ENCODE measurements around the gene CCDC89.
"Not testable (repeated sequence)": the region's sequence is repeated elsewhere in the genome, so short reads cannot be mapped to it uniquely, and the experiment has no call there.

Gene CCDC89

GRCh38 chr11:85666687-85667086 is 19.3 kb downstream of the CCDC89 start:
- Mint-ChIP-seq H3K9me3 (no peaks in the 10 kb centered on the region), H3K4me3 (no peak overlapping the region), H3K4me1 (peaks cover 19% of the 10 kb centered on the region), H3K27ac (no peak overlapping the region), H3K27me3 (no peaks in the 10 kb centered on the region), H3K36me3 (peaks cover 16% of the 10 kb centered on the region)
- ATAC-seq = no peak

GRCh38 chr11:85665733-85666132 is 20.3 kb downstream of the CCDC89 start:
- peak overlapping the region; percentile 91 for H3K27ac Mint-ChIP-seq
- H3K4me1 Mint-ChIP-seq = peaks cover 26% of the 10 kb centered on the region
- peaks cover 24% of the 10 kb centered on the region for H3K36me3 Mint-ChIP-seq
- no peak for ATAC-seq
- no peaks in the 10 kb centered on the region for H3K27me3 Mint-ChIP-seq
- H3K9me3 Mint-ChIP-seq = no peaks in the 10 kb centered on the region
- H3K4me3 Mint-ChIP-seq = no peak overlapping the region

GRCh38 chr11:85664615-85665481 is 21.1 kb downstream of the CCDC89 start, which contains the start of gene CREBZF:
Gene CREBZF (minus strand): TSS chr11:85665129. CDS start chr11:85664875, 254 bp downstream.
- H3K4me3 Mint-ChIP-seq = peak within 1 kb of the TSS; percentile 96
- peaks cover 33% of the 10 kb centered on the region for H3K36me3 Mint-ChIP-seq
- no peaks in the 10 kb centered on the region for H3K9me3 Mint-ChIP-seq
- peaks cover 35% of the 10 kb centered on the region for H3K4me1 Mint-ChIP-seq
- H3K27ac Mint-ChIP-seq = peak within 1 kb of the TSS; percentile 91
- H3K27me3 Mint-ChIP-seq = no peaks in the 10 kb centered on the region
- peak; percentile 96 for ATAC-seq

GRCh38 chr11:85663753-85664614 is 22.0 kb downstream of the CCDC89 start:
- Mint-ChIP-seq H3K4me1 (peaks cover 41% of the 10 kb centered on the region), H3K27ac (peak overlapping the region; percentile 91), H3K36me3 (peaks cover 39% of the 10 kb centered on the region), H3K27me3 (no peaks in the 10 kb centered on the region), H3K9me3 (no peaks in the 10 kb centered on the region), H3K4me3 (peak overlapping the region; percentile 96)
- ATAC-seq = peak; percentile 83

GRCh38 chr11:85663080-85663752 is 22.8 kb downstream of the CCDC89 start:
- peaks cover 39% of the 10 kb centered on the region for H3K36me3 Mint-ChIP-seq
- H3K4me1 Mint-ChIP-seq = peaks cover 41% of the 10 kb centered on the region
- peak overlapping the region; percentile 91 for H3K27ac Mint-ChIP-seq
- H3K4me3 Mint-ChIP-seq = peak overlapping the region; percentile 96
- no peak for ATAC-seq
- no peaks in the 10 kb centered on the region for H3K9me3 Mint-ChIP-seq
- no peaks in the 10 kb centered on the region for H3K27me3 Mint-ChIP-seq

GRCh38 chr11:85661972-85662664 is 23.9 kb downstream of the CCDC89 start:
- H3K9me3 Mint-ChIP-seq = no peaks in the 10 kb centered on the region
- H3K27me3 Mint-ChIP-seq = no peaks in the 10 kb centered on the region
- no peak overlapping the region for H3K27ac Mint-ChIP-seq
- peaks cover 41% of the 10 kb centered on the region for H3K4me1 Mint-ChIP-seq
- H3K36me3 Mint-ChIP-seq = peaks cover 39% of the 10 kb centered on the region
- H3K4me3 Mint-ChIP-seq = peak overlapping the region; percentile 41
- no peak for ATAC-seq

GRCh38 chr11:85658180-85658579 is 27.8 kb downstream of the CCDC89 start:
- Mint-ChIP-seq H3K9me3 (no peaks in the 10 kb centered on the region), H3K4me3 (no peak overlapping the region), H3K4me1 (peaks cover 32% of the 10 kb centered on the region), H3K27me3 (no peaks in the 10 kb centered on the region), H3K27ac (no peak overlapping the region), H3K36me3 (peaks cover 34% of the 10 kb centered on the region)
- no peak for ATAC-seq

GRCh38 chr11:85656777-85657176 is 29.2 kb downstream of the CCDC89 start:
- Mint-ChIP-seq H3K27me3 (no peaks in the 10 kb centered on the region), H3K36me3 (peaks cover 35% of the 10 kb centered on the region)
- ATAC-seq = no peak

GRCh38 chr11:85654343-85654742 is 31.7 kb downstream of the CCDC89 start:
- H3K27ac Mint-ChIP-seq, H3K9me3 Mint-ChIP-seq, H3K4me3 Mint-ChIP-seq, ATAC-seq, H3K27me3 Mint-ChIP-seq: not testable (repeated sequence)
- peaks cover 10% of the 10 kb centered on the region for H3K4me1 Mint-ChIP-seq
- H3K36me3 Mint-ChIP-seq = peaks cover 23% of the 10 kb centered on the region

More at GRCh38 chr11:85656777-85657176, 29.2 kb downstream of the CCDC89 start:
- Mint-ChIP-seq H3K9me3 (no peaks in the 10 kb centered on the region), H3K4me3 (no peak overlapping the region), H3K27ac (no peak overlapping the region), H3K4me1 (peaks cover 32% of the 10 kb centered on the region)

- no peak overlapping the region for H3K4me3 Mint-ChIP-seq
- no peak for ATAC-seq
- no peaks in the 10 kb centered on the region for H3K9me3 Mint-ChIP-seq
- H3K36me3 Mint-ChIP-seq = peaks cover 22% of the 10 kb centered on the region
- no peak overlapping the region for H3K27ac Mint-ChIP-seq
- peaks cover 9% of the 10 kb centered on the region for H3K4me1 Mint-ChIP-seq
- H3K27me3 Mint-ChIP-seq = no peaks in the 10 kb centered on the region
These were observed 33.1 kb downstream of the CCDC89 start for GRCh38 chr11:85652786-85653447.

- Mint-ChIP-seq H3K36me3 (peaks cover 22% of the 10 kb centered on the region), H3K4me1 (peaks cover 9% of the 10 kb centered on the region), H3K9me3 (no peaks in the 10 kb centered on the region), H3K27ac (no peak overlapping the region), H3K4me3 (no peak overlapping the region), H3K27me3 (no peaks in the 10 kb centered on the region)
- ATAC-seq = no peak
These were observed 34.9 kb downstream of the CCDC89 start for GRCh38 chr11:85651118-85651517.

- peak; percentile 99 for ATAC-seq
- no peaks in the 10 kb centered on the region for H3K4me1 Mint-ChIP-seq
- peak within 1 kb of the TSS; percentile 89 for H3K27ac Mint-ChIP-seq
- H3K36me3 Mint-ChIP-seq = peaks cover 16% of the 10 kb centered on the region
- H3K27me3 Mint-ChIP-seq = peaks cover 7% of the 10 kb centered on the region
- peak within 1 kb of the TSS; percentile 90 for H3K4me3 Mint-ChIP-seq
- no peaks in the 10 kb centered on the region for H3K9me3 Mint-ChIP-seq
These were observed 38.2 kb downstream of the CCDC89 start, which contains the start of gene TMEM126A for GRCh38 chr11:85647604-85648299. Gene TMEM126A (plus strand): TSS chr11:85647967. CDS start chr11:85650256, 2,289 bp downstream.

GRCh38 chr11:85647078-85647477 is 38.9 kb downstream of the CCDC89 start:
- Mint-ChIP-seq H3K27me3 (peaks cover 14% of the 10 kb centered on the region), H3K4me1 (no peaks in the 10 kb centered on the region), H3K9me3 (no peaks in the 10 kb centered on the region), H3K27ac (peak overlapping the region; percentile 89), H3K36me3 (peaks cover 11% of the 10 kb centered on the region), H3K4me3 (peak overlapping the region; percentile 90)
- ATAC-seq = no peak
